Activated T-cell treated with anti-CD3 and anti-CD28 coated beads, Interleukin-2, amount 50 U/mL, for 72 hours (primary cell): Measurements from ENCODE around the gene PRUNE2. TPM values are rescaled to one million over a fixed set of nuclear protein-coding genes. Genes with fewer than 3 reads are reported as not detected.

Experiments used
- ATAC-seq, 2 donors: fragments of 150-1000 bp; cut with Tn5 transposase; replicated peaks in 1 of 2; 2 replicates each; pipeline ENCODE4 v1.10.0; 2021; ENCODE audit warnings: moderate library complexity in 2 of 2, mild to moderate bottlenecking in 1 of 2
- DNase-seq, 2 donors: peaks; one replicate each; pipeline ENCODE4 v3.0.0; 2021 to 2022; ENCODE audit warnings: mixed read lengths in 1 of 2
- H3K27ac Mint-ChIP-seq: one replicate; pipeline ENCODE4 v1.8.0; 2022; ENCODE audit warnings: mild to moderate bottlenecking, moderate library complexity, mixed read lengths
- H3K27me3 Mint-ChIP-seq: one replicate; pipeline ENCODE4 v1.8.0; 2022; ENCODE audit warnings: low read depth, mixed read lengths
- H3K36me3 Mint-ChIP-seq, 2 donors: one replicate each; pipeline ENCODE4 v1.8.0; 2022; ENCODE audit warnings: mixed read lengths in 2 of 2, mild to moderate bottlenecking in 1 of 2; ENCODE audit not compliant: insufficient read depth in 2 of 2
- H3K4me1 Mint-ChIP-seq: one replicate; pipeline ENCODE4 v1.8.0; 2022; ENCODE audit warnings: low read depth, mixed read lengths
- H3K4me3 Mint-ChIP-seq, 2 donors: one replicate each; pipeline ENCODE4 v1.8.0; 2022; ENCODE audit warnings: mild to moderate bottlenecking in 2 of 2, mixed read lengths in 2 of 2, moderate library complexity in 2 of 2
- H3K9me3 Mint-ChIP-seq, 2 donors: one replicate each; pipeline ENCODE4 v1.8.0; 2022; ENCODE audit warnings: mixed read lengths in 2 of 2
- total RNA-seq, 2 donors: library from RNA; stranded (reverse); gene quantifications; one replicate each; pipeline ENCODE4 v1.2.3, GENCODE V29; 2022

Gene PRUNE2
- total RNA-seq, 2 donors from 2014 or later, result 0.69 to 1.5 TPM

GRCh38 chr9:76658510-76659231 is 247.2 kb downstream of the PRUNE2 start:
- Mint-ChIP-seq H3K27ac (no peak overlapping the region), H3K4me1 (peaks cover 31% of the 10 kb centered on the region), H3K36me3 (no peaks in the 10 kb centered on the region), H3K4me3 (no peak overlapping the region), H3K27me3 (peaks cover 8% of the 10 kb centered on the region), H3K9me3 (no peaks in the 10 kb centered on the region)
- ATAC-seq (peak; percentile 90 to 92), DNase-seq (no peak)

- Mint-ChIP-seq H3K36me3 (no peaks in the 10 kb centered on the region), H3K4me3 (no peak overlapping the region), H3K27me3 (peaks cover 5% of the 10 kb centered on the region), H3K27ac (no peak overlapping the region), H3K9me3 (no peaks in the 10 kb centered on the region), H3K4me1 (peaks cover 25% of the 10 kb centered on the region)
- no peak for ATAC-seq
- DNase-seq, result no peak
Measured at GRCh38 chr9:76657265-76657664, 248.6 kb downstream of the PRUNE2 start.

GRCh38 chr9:76655971-76656370 is 249.9 kb downstream of the PRUNE2 start:
- H3K27ac Mint-ChIP-seq, result no peak overlapping the region
- no peak overlapping the region for H3K4me3 Mint-ChIP-seq
- no peaks in the 10 kb centered on the region for H3K9me3 Mint-ChIP-seq
- no peaks in the 10 kb centered on the region for H3K27me3 Mint-ChIP-seq
- peaks cover 38% of the 10 kb centered on the region for H3K4me1 Mint-ChIP-seq
- no peak for ATAC-seq
- no peaks in the 10 kb centered on the region for H3K36me3 Mint-ChIP-seq
- no peak for DNase-seq

- Mint-ChIP-seq H3K27me3 (no peaks in the 10 kb centered on the region), H3K36me3 (no peaks in the 10 kb centered on the region), H3K4me1 (peaks cover 44% of the 10 kb centered on the region), H3K9me3 (no peaks in the 10 kb centered on the region), H3K4me3 (peak overlapping the region in 1 of 2 donors; percentile 47), H3K27ac (peak overlapping the region; percentile 56)
- DNase-seq (no peak), ATAC-seq (peak in 1 of 2 donors; percentile 64)
Measured at GRCh38 chr9:76655121-76655541, 250.8 kb downstream of the PRUNE2 start.

- Mint-ChIP-seq H3K4me1 (peaks cover 44% of the 10 kb centered on the region), H3K9me3 (no peaks in the 10 kb centered on the region), H3K27me3 (no peaks in the 10 kb centered on the region), H3K4me3 (peak overlapping the region in 1 of 2 donors; percentile 47), H3K27ac (peak overlapping the region; percentile 56), H3K36me3 (no peaks in the 10 kb centered on the region)
- no peak for DNase-seq
- ATAC-seq, result no peak
Measured at GRCh38 chr9:76654575-76654974, 251.3 kb downstream of the PRUNE2 start.

GRCh38 chr9:76654051-76654461 is 251.9 kb downstream of the PRUNE2 start:
- ATAC-seq, result no peak
- Mint-ChIP-seq H3K4me1 (peaks cover 43% of the 10 kb centered on the region), H3K4me3 (no peak overlapping the region), H3K9me3 (no peaks in the 10 kb centered on the region), H3K27me3 (no peaks in the 10 kb centered on the region), H3K27ac (no peak overlapping the region), H3K36me3 (no peaks in the 10 kb centered on the region)
- no peak for DNase-seq

GRCh38 chr9:76652894-76653293 is 253.0 kb downstream of the PRUNE2 start:
- H3K36me3 Mint-ChIP-seq, result no peaks in the 10 kb centered on the region
- H3K27me3 Mint-ChIP-seq, result no peaks in the 10 kb centered on the region
- H3K27ac Mint-ChIP-seq, result no peak overlapping the region
- DNase-seq, result no peak
- peaks cover 37% of the 10 kb centered on the region for H3K4me1 Mint-ChIP-seq
- ATAC-seq, result no peak
- H3K9me3 Mint-ChIP-seq, result no peaks in the 10 kb centered on the region
- no peak overlapping the region for H3K4me3 Mint-ChIP-seq

- H3K4me3 Mint-ChIP-seq, result peak overlapping the region; percentile 46 to 76
- ATAC-seq (peak in 1 of 2 donors; percentile 34), DNase-seq (no peak)
- no peaks in the 10 kb centered on the region for H3K36me3 Mint-ChIP-seq
- H3K4me1 Mint-ChIP-seq, result peaks cover 37% of the 10 kb centered on the region
- H3K27ac Mint-ChIP-seq, result peak overlapping the region; percentile 83
- H3K9me3 Mint-ChIP-seq, result no peaks in the 10 kb centered on the region
- no peaks in the 10 kb centered on the region for H3K27me3 Mint-ChIP-seq
Measured at GRCh38 chr9:76651119-76651705, 254.7 kb downstream of the PRUNE2 start.

GRCh38 chr9:76650692-76651091 is 255.2 kb downstream of the PRUNE2 start:
- ATAC-seq, result no peak
- H3K36me3 Mint-ChIP-seq, result no peaks in the 10 kb centered on the region
- H3K27me3 Mint-ChIP-seq, result no peaks in the 10 kb centered on the region
- peaks cover 34% of the 10 kb centered on the region for H3K4me1 Mint-ChIP-seq
- H3K9me3 Mint-ChIP-seq, result no peaks in the 10 kb centered on the region
- peak overlapping the region; percentile 83 for H3K27ac Mint-ChIP-seq
- no peak for DNase-seq
- peak overlapping the region; percentile 46 to 76 for H3K4me3 Mint-ChIP-seq

- DNase-seq (no peak), ATAC-seq (no peak)
- Mint-ChIP-seq H3K4me3 (no peak overlapping the region), H3K4me1 (peaks cover 26% of the 10 kb centered on the region), H3K9me3 (no peaks in the 10 kb centered on the region), H3K27ac (no peak overlapping the region), H3K36me3 (no peaks in the 10 kb centered on the region), H3K27me3 (no peaks in the 10 kb centered on the region)
Measured at GRCh38 chr9:76649894-76650293, 256.0 kb downstream of the PRUNE2 start.

GRCh38 chr9:76646249-76646648 is 259.7 kb downstream of the PRUNE2 start:
- Mint-ChIP-seq H3K4me1 (peaks cover 9% of the 10 kb centered on the region), H3K4me3 (no peak overlapping the region), H3K27me3 (no peaks in the 10 kb centered on the region), H3K27ac (no peak overlapping the region), H3K36me3 (no peaks in the 10 kb centered on the region), H3K9me3 (no peaks in the 10 kb centered on the region)
- DNase-seq, result no peak
- ATAC-seq, result no peak

- no peaks in the 10 kb centered on the region for H3K36me3 Mint-ChIP-seq
Measured at GRCh38 chr9:76644647-76645250, 261.2 kb downstream of the PRUNE2 start.

GRCh38 chr9:76644171-76644570 is 261.7 kb downstream of the PRUNE2 start:
- Mint-ChIP-seq H3K4me3 (no peak overlapping the region), H3K9me3 (no peaks in the 10 kb centered on the region), H3K27me3 (no peaks in the 10 kb centered on the region), H3K36me3 (no peaks in the 10 kb centered on the region), H3K4me1 (no peaks in the 10 kb centered on the region), H3K27ac (no peak overlapping the region)
- DNase-seq (no peak), ATAC-seq (no peak)

More at GRCh38 chr9:76644647-76645250, 261.2 kb downstream of the PRUNE2 start:
- no peaks in the 10 kb centered on the region for H3K9me3 Mint-ChIP-seq
- H3K27me3 Mint-ChIP-seq, result no peaks in the 10 kb centered on the region
- no peak for DNase-seq
- H3K4me1 Mint-ChIP-seq, result no peaks in the 10 kb centered on the region
- no peak for ATAC-seq
- H3K4me3 Mint-ChIP-seq, result no peak overlapping the region
- no peak overlapping the region for H3K27ac Mint-ChIP-seq
